Measurements from ENCODE around the gene NUAK1.

Gene NUAK1

GRCh38 chr12:106063826-106064720 is 74.7 kb downstream of the NUAK1 start:
- no peak for DNase-seq (ENCODE audit: low read depth in 2 of 2)

GRCh38 chr12:106062693-106063092 is 76.1 kb downstream of the NUAK1 start:
- no peak for DNase-seq (ENCODE audit: low read depth in 2 of 2)

GRCh38 chr12:106058256-106059182 is 80.2 kb downstream of the NUAK1 start:
- no peak for DNase-seq (ENCODE audit: low read depth in 2 of 2)

- DNase-seq (ENCODE audit: low read depth in 2 of 2) = no peak
These were observed 84.7 kb downstream of the NUAK1 start for GRCh38 chr12:106054049-106054448.

GRCh38 chr12:106051853-106052531 is 86.8 kb downstream of the NUAK1 start:
- DNase-seq (ENCODE audit: low read depth in 2 of 2) = no peak

- no peak for DNase-seq (ENCODE audit: low read depth in 2 of 2)
These were observed 89.2 kb downstream of the NUAK1 start for GRCh38 chr12:106049546-106049945.

- DNase-seq (ENCODE audit: low read depth in 2 of 2) = no peak
These were observed 89.6 kb downstream of the NUAK1 start for GRCh38 chr12:106049105-106049504.

- DNase-seq (ENCODE audit: low read depth in 2 of 2) = no peak
These were observed 90.1 kb downstream of the NUAK1 start for GRCh38 chr12:106048676-106049075.

GRCh38 chr12:106048016-106048415 is 90.7 kb downstream of the NUAK1 start:
- no peak for DNase-seq (ENCODE audit: low read depth in 2 of 2)

GRCh38 chr12:106046947-106047346 is 91.8 kb downstream of the NUAK1 start:
- DNase-seq (ENCODE audit: low read depth in 2 of 2) = no peak

GRCh38 chr12:106046301-106046846 is 92.4 kb downstream of the NUAK1 start:
- no peak for DNase-seq (ENCODE audit: low read depth in 2 of 2)

GRCh38 chr12:106045251-106045674 is 93.5 kb downstream of the NUAK1 start:
- DNase-seq (ENCODE audit: low read depth in 2 of 2) = no peak

GRCh38 chr12:106044773-106045172 is 94.0 kb downstream of the NUAK1 start:
- DNase-seq (ENCODE audit: low read depth in 2 of 2) = no peak

- DNase-seq (ENCODE audit: low read depth in 2 of 2) = no peak
These were observed 96.7 kb downstream of the NUAK1 start for GRCh38 chr12:106042037-106042436.

- no peak for DNase-seq (ENCODE audit: low read depth in 2 of 2)
These were observed 98.2 kb downstream of the NUAK1 start for GRCh38 chr12:106040521-106040920.

- no peak for DNase-seq (ENCODE audit: low read depth in 2 of 2)
These were observed 98.9 kb downstream of the NUAK1 start for GRCh38 chr12:106039646-106040404.

GRCh38 chr12:106039242-106039641 is 99.5 kb downstream of the NUAK1 start:
- DNase-seq (ENCODE audit: low read depth in 2 of 2) = no peak

GRCh38 chr12:106037524-106038298 is 101.0 kb downstream of the NUAK1 start:
- no peak for DNase-seq (ENCODE audit: low read depth in 2 of 2)

- no peak for DNase-seq (ENCODE audit: low read depth in 2 of 2)
These were observed 103.3 kb downstream of the NUAK1 start for GRCh38 chr12:106035421-106035820.

- DNase-seq (ENCODE audit: low read depth in 2 of 2) = no peak
These were observed 104.4 kb downstream of the NUAK1 start for GRCh38 chr12:106034316-106034715.
